HG02870 (cell line): ENCODE data around the gene GOLGA6L10.
"Not testable (repeated sequence)": the region's sequence is repeated elsewhere in the genome, so short reads cannot be mapped to it uniquely, and the experiment has no call there.

Experiments
- ATAC-seq: cut with Tn5 transposase; IDR thresholded peaks from one replicate; pipeline ENCODE4 v1.9.1; 2021; ENCODE audit warnings: mild to moderate bottlenecking, moderate library complexity; ENCODE audit not compliant: unreplicated experiment

GOLGA6L10 gene

GRCh38 chr15:82343851-82344250 lies 5.4 kb downstream of the GOLGA6L10 start:
- not testable (repeated sequence) for ATAC-seq

- ATAC-seq = not testable (repeated sequence)
Measured at GRCh38 chr15:82342632-82343374, 6.5 kb downstream of the GOLGA6L10 start.

GRCh38 chr15:82338573-82338972 lies 10.7 kb downstream of the GOLGA6L10 start:
- not testable (repeated sequence) for ATAC-seq

- not testable (repeated sequence) for ATAC-seq
Measured at GRCh38 chr15:82338053-82338452, 11.2 kb downstream of the GOLGA6L10 start.

- not testable (repeated sequence) for ATAC-seq
Measured at GRCh38 chr15:82337051-82337450, 12.2 kb downstream of the GOLGA6L10 start.

GRCh38 chr15:82336180-82336647 lies 13.1 kb downstream of the GOLGA6L10 start:
- peak; percentile 68 for ATAC-seq

GRCh38 chr15:82335006-82335405 lies 14.3 kb downstream of the GOLGA6L10 start:
- ATAC-seq = not testable (repeated sequence)

- ATAC-seq = not testable (repeated sequence)
Measured at GRCh38 chr15:82334554-82334932, 14.7 kb downstream of the GOLGA6L10 start.

- ATAC-seq = not testable (repeated sequence)
Measured at GRCh38 chr15:82333603-82334553, 15.4 kb downstream of the GOLGA6L10 start.

- not testable (repeated sequence) for ATAC-seq
Measured at GRCh38 chr15:82332711-82333602, 16.3 kb downstream of the GOLGA6L10 start.

GRCh38 chr15:82331576-82332304 lies 17.5 kb downstream of the GOLGA6L10 start:
- not testable (repeated sequence) for ATAC-seq

GRCh38 chr15:82330921-82331320 lies 18.4 kb downstream of the GOLGA6L10 start:
- not testable (repeated sequence) for ATAC-seq

- ATAC-seq = not testable (repeated sequence)
Measured at GRCh38 chr15:82329039-82329438, 20.2 kb downstream of the GOLGA6L10 start.

GRCh38 chr15:82327372-82327771 lies 21.9 kb downstream of the GOLGA6L10 start:
- not testable (repeated sequence) for ATAC-seq

- ATAC-seq = not testable (repeated sequence)
Measured at GRCh38 chr15:82326896-82327295, 22.4 kb downstream of the GOLGA6L10 start.

GRCh38 chr15:82325646-82326045 lies 23.6 kb downstream of the GOLGA6L10 start:
- ATAC-seq = not testable (repeated sequence)

GRCh38 chr15:82324831-82325230 lies 24.4 kb downstream of the GOLGA6L10 start:
- not testable (repeated sequence) for ATAC-seq

GRCh38 chr15:82322488-82322887 lies 26.8 kb downstream of the GOLGA6L10 start:
- ATAC-seq = not testable (repeated sequence)

GRCh38 chr15:82320861-82321260 lies 28.4 kb downstream of the GOLGA6L10 start:
- ATAC-seq = not testable (repeated sequence)
